Measurements from ENCODE around the gene PEX12.
"Not testable (repeated sequence)": the region's sequence is repeated elsewhere in the genome, so short reads cannot be mapped to it uniquely, and the experiment has no call there.

Gene PEX12

GRCh38 chr17:35535406-35535805, 43.0 kb downstream of the PEX12 start:
- not testable (repeated sequence) for DNase-seq

- DNase-seq: no peak
Measured at GRCh38 chr17:35534576-35535093, 43.7 kb downstream of the PEX12 start.

- no peak for DNase-seq
Measured at GRCh38 chr17:35531160-35531559, 47.2 kb downstream of the PEX12 start.

GRCh38 chr17:35529866-35530265, 48.5 kb downstream of the PEX12 start:
- no peak for DNase-seq

GRCh38 chr17:35529326-35529725, 49.0 kb downstream of the PEX12 start:
- not testable (repeated sequence) for DNase-seq

All from stimulated activated CD4-positive, alpha-beta T cell treated with anti-CD3 and anti-CD28 coated beads, Interleukin-2, amount 100 ng/mL, for 24 hours (primary cell).